Measurements from ENCODE around the gene C1orf53.

The C1orf53 gene

DNA sequence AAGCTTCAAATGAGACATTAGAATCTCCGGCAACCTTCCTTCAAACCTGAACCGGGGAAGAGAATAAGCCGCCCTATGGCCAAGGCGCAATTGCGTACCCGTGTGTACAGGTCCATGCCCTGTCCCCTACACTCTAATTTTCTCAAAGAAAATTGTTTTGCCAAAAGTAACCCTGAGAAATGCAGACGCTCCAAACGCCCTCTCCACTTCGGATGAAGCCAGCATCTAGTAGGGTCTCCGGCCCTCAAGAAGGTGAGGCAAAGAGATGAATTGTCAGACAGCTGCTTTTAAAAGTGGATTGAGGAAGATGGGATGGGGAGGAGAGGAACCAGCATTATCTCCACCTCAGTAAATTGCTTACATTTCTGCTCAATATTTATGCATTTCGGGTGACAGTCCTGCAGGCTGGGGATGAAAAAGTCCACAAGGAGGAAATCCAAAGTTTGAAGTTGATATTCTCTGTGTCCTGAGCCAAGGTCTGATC lies 14.1 kb downstream of the C1orf53 start:
- H3K4me3 ChIP-seq (replicated peaks; ENCODE audit: low read depth, low read length), result peak overlapping the region; percentile 46
- TF ChIP-seq, protein P1, sequence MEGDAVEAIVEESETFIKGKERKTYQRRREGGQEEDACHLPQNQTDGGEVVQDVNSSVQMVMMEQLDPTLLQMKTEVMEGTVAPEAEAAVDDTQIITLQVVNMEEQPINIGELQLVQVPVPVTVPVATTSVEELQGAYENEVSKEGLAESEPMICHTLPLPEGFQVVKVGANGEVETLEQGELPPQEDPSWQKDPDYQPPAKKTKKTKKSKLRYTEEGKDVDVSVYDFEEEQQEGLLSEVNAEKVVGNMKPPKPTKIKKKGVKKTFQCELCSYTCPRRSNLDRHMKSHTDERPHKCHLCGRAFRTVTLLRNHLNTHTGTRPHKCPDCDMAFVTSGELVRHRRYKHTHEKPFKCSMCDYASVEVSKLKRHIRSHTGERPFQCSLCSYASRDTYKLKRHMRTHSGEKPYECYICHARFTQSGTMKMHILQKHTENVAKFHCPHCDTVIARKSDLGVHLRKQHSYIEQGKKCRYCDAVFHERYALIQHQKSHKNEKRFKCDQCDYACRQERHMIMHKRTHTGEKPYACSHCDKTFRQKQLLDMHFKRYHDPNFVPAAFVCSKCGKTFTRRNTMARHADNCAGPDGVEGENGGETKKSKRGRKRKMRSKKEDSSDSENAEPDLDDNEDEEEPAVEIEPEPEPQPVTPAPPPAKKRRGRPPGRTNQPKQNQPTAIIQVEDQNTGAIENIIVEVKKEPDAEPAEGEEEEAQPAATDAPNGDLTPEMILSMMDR (IDR thresholded peaks at IDR 0.05; ENCODE audit: low read length, missing control alignments), result no peak
- DNase-seq (ENCODE audit: low read depth), result no peak

GRCh38 chr1:197917805-197918651 lies 15.6 kb downstream of the C1orf53 start:
- peak overlapping the region; percentile 46 for H3K4me3 ChIP-seq (replicated peaks; ENCODE audit: low read depth, low read length)
- TF ChIP-seq, protein P1 (IDR thresholded peaks at IDR 0.05; ENCODE audit: low read length, missing control alignments), result no peak
- no peak for DNase-seq (ENCODE audit: low read depth)

DNA sequence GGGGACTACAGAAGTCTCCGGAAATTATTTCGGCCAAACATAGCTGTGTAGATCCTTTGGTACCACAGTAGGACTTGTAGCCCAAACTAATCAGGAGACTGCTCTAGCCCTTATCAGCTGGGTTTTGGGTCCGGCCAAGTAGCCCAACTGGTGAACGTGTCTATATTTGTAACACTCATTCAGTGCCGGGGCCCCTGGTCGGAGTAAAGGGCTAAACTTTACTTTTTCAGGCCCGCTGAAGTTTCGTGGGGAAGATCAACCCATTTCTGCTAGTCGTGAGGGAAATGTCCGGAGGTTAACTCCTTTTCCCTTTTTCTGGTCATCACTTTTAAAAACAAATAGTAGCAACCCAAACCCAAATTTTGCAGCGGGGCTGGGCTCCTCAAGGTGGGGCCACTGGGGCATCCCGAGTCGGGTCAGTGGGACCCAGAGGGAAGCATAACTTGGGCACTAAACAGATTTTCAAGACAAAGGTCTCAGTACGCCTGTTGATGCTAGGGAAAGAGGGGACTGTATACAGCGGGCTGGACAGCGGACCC lies 16.4 kb downstream of the C1orf53 start:
- TF ChIP-seq, protein P1 (IDR thresholded peaks at IDR 0.05; ENCODE audit: low read length, missing control alignments), result no peak
- no peak for DNase-seq (ENCODE audit: low read depth)
- no peak overlapping the region for H3K4me3 ChIP-seq (replicated peaks; ENCODE audit: low read depth, low read length)

DNA sequence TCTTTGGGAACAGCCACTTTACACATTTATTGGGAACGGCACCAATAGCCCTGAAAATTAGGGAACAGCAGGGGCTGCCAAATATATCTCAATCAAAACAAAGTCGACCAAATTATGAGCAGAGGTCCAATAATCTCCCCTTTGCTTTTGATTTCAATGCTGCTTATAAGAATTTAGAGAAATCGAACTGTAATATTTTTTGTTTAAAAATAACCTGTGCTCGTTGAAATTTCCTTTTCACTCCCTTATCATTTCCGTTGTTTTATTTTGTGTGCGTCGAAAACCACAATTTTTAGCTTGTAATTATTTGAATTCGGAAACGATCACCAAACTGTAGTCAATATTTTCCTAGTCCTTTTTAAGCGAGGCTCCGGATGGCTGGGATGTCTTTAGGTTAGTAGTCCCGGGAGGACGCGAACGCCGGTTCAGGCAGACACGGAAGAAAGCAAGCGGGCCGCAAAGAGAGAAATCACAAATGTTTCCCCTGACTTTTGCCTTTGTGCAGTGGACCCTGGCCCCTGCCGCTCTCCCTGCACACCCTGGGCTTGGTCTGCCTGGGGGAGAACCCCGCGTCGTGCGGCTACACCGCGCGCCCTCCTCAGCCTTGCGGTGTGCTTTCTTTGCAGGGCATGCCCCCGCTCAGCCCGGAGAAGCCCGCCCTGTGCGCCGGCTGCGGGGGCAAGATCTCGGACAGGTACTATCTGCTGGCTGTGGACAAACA lies 17.1 kb downstream of the C1orf53 start:
- TF ChIP-seq, protein P1 (IDR thresholded peaks at IDR 0.05; ENCODE audit: low read length, missing control alignments), result no peak
- DNase-seq (ENCODE audit: low read depth), result no peak
- H3K4me3 ChIP-seq (replicated peaks; ENCODE audit: low read depth, low read length), result no peak overlapping the region

- no peak for DNase-seq (ENCODE audit: low read depth)
- TF ChIP-seq, protein P1 (IDR thresholded peaks at IDR 0.05; ENCODE audit: low read length, missing control alignments), result no peak
- H3K4me3 ChIP-seq (replicated peaks; ENCODE audit: low read depth, low read length), result no peak overlapping the region
These were observed 17.6 kb downstream of the C1orf53 start for GRCh38 chr1:197920067-197920396.

- TF ChIP-seq, protein P1 (IDR thresholded peaks at IDR 0.05; ENCODE audit: low read length, missing control alignments), result no peak
- no peak for DNase-seq (ENCODE audit: low read depth)
- no peak overlapping the region for H3K4me3 ChIP-seq (replicated peaks; ENCODE audit: low read depth, low read length)
These were observed 18.1 kb downstream of the C1orf53 start for GRCh38 chr1:197920414-197921117.
